Activated naive CD8-positive, alpha-beta T cell treated with anti-CD3 and anti-CD28 coated beads for 36 hours (primary cell): ENCODE measurements around the gene C17orf75. TPM values are rescaled to one million over a fixed set of nuclear protein-coding genes. Genes with fewer than 3 reads are reported as not detected.

Experiments
- DNase-seq: peaks from one replicate; pipeline ENCODE4 v3.0.0; 2021
- H3K27ac Mint-ChIP-seq: one replicate; pipeline ENCODE4 v1.8.0; 2022; ENCODE audit warnings: mild to moderate bottlenecking, moderate library complexity, mixed read lengths
- H3K27me3 Mint-ChIP-seq: one replicate; pipeline ENCODE4 v1.8.0; 2022; ENCODE audit warnings: mild to moderate bottlenecking, mixed read lengths
- H3K36me3 Mint-ChIP-seq: one replicate; pipeline ENCODE4 v1.8.0; 2021; ENCODE audit warnings: mild to moderate bottlenecking, mixed read lengths
- H3K4me1 Mint-ChIP-seq: one replicate; pipeline ENCODE4 v1.8.0; 2021; ENCODE audit warnings: mixed read lengths
- H3K4me3 Mint-ChIP-seq: one replicate; pipeline ENCODE4 v1.8.0; 2022; ENCODE audit warnings: mild to moderate bottlenecking, moderate library complexity, mixed read lengths
- H3K9me3 Mint-ChIP-seq: one replicate; pipeline ENCODE4 v1.8.0; 2022; ENCODE audit warnings: mixed read lengths
- total RNA-seq, 2 experiments: library from RNA; stranded (reverse); gene quantifications; one replicate each; pipeline ENCODE4 v1.2.3, GENCODE V29; 2021

Gene C17orf75
- total RNA-seq, 2 experiments from 2014 or later: 31.0 to 36.7 TPM

GRCh38 chr17:32302860-32303649 is 38.9 kb downstream of the C17orf75 start:
- Mint-ChIP-seq H3K4me1 (no peaks in the 10 kb centered on the region), H3K27ac (no peak overlapping the region), H3K9me3 (no peaks in the 10 kb centered on the region), H3K36me3 (no peaks in the 10 kb centered on the region), H3K4me3 (no peak overlapping the region), H3K27me3 (no peaks in the 10 kb centered on the region)
- DNase-seq: no peak

DNA sequence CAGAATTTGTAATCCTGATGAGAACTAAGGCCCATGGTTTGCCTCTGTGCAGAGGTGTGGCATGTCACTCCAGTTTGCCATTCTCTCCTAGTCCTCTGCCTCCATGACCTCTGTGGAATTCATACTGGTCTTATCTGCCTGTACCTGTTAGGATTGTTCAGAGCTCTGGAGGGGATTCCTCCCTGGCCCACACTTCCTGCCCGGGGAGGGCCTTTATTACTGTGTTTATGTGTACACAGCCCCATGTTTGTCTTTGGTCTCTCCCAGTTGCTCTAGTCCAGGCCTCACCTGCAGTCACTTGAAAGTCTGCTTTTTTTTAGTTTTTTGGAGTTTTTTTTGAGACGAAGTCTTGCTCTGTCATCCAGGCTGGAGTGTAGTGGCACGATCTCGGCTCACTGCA is 39.9 kb downstream of the C17orf75 start:
- Mint-ChIP-seq H3K4me3 (no peak overlapping the region), H3K9me3 (no peaks in the 10 kb centered on the region), H3K27ac (no peak overlapping the region), H3K27me3 (no peaks in the 10 kb centered on the region), H3K36me3 (no peaks in the 10 kb centered on the region), H3K4me1 (no peaks in the 10 kb centered on the region)
- DNase-seq: no peak

- no peak for DNase-seq
- no peak overlapping the region for H3K4me3 Mint-ChIP-seq
- no peaks in the 10 kb centered on the region for H3K4me1 Mint-ChIP-seq
- H3K27ac Mint-ChIP-seq: no peak overlapping the region
- H3K27me3 Mint-ChIP-seq: no peaks in the 10 kb centered on the region
- no peaks in the 10 kb centered on the region for H3K9me3 Mint-ChIP-seq
- H3K36me3 Mint-ChIP-seq: no peaks in the 10 kb centered on the region
Observed at GRCh38 chr17:32299580-32300164, 42.3 kb downstream of the C17orf75 start.

- H3K27ac Mint-ChIP-seq: no peak overlapping the region
- DNase-seq: no peak
- H3K36me3 Mint-ChIP-seq: no peaks in the 10 kb centered on the region
- no peaks in the 10 kb centered on the region for H3K4me1 Mint-ChIP-seq
- no peaks in the 10 kb centered on the region for H3K9me3 Mint-ChIP-seq
- no peak overlapping the region for H3K4me3 Mint-ChIP-seq
- H3K27me3 Mint-ChIP-seq: no peaks in the 10 kb centered on the region
Observed at GRCh38 chr17:32298721-32299579, 43.0 kb downstream of the C17orf75 start.

- no peaks in the 10 kb centered on the region for H3K4me1 Mint-ChIP-seq
- H3K36me3 Mint-ChIP-seq: no peaks in the 10 kb centered on the region
Observed at GRCh38 chr17:32298298-32298697, 43.7 kb downstream of the C17orf75 start.

DNA sequence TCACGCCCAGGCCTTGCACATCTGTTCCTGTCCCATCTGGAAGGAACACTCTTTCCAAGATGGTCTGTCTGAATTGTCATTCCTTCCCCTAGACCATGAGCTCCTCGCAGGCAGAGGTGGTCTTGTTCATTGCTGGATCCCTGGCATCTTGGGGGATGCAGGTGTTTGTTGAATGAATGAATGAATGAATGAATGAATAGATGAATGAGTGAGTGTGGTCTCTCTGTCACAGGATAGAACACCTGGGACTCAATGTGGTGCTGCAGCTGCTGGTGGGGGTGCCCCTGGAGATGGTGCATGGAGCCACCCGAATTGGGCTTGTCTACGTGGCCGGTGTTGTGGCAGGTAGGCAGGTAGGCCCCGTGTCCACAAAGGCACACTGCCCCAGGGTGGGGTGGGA is 44.1 kb downstream of the C17orf75 start:
- Mint-ChIP-seq H3K27ac (no peak overlapping the region), H3K27me3 (no peaks in the 10 kb centered on the region), H3K9me3 (no peaks in the 10 kb centered on the region)

More at GRCh38 chr17:32298298-32298697, 43.7 kb downstream of the C17orf75 start:
- Mint-ChIP-seq H3K27me3 (no peaks in the 10 kb centered on the region), H3K4me3 (no peak overlapping the region), H3K27ac (no peak overlapping the region), H3K9me3 (no peaks in the 10 kb centered on the region)
- no peak for DNase-seq

GRCh38 chr17:32297424-32297823 is 44.5 kb downstream of the C17orf75 start:
- H3K27me3 Mint-ChIP-seq: no peaks in the 10 kb centered on the region
- H3K4me1 Mint-ChIP-seq: no peaks in the 10 kb centered on the region
- no peaks in the 10 kb centered on the region for H3K9me3 Mint-ChIP-seq
- no peak overlapping the region for H3K4me3 Mint-ChIP-seq
- no peak for DNase-seq
- no peaks in the 10 kb centered on the region for H3K36me3 Mint-ChIP-seq
- H3K27ac Mint-ChIP-seq: no peak overlapping the region

More for the DNA sequence above, 44.1 kb downstream of the C17orf75 start:
- Mint-ChIP-seq H3K4me3 (no peak overlapping the region), H3K36me3 (no peaks in the 10 kb centered on the region), H3K4me1 (no peaks in the 10 kb centered on the region)
- DNase-seq: no peak

- H3K4me3 Mint-ChIP-seq: no peak overlapping the region
- peaks cover 6% of the 10 kb centered on the region for H3K27me3 Mint-ChIP-seq
- H3K9me3 Mint-ChIP-seq: no peaks in the 10 kb centered on the region
- H3K4me1 Mint-ChIP-seq: no peaks in the 10 kb centered on the region
- H3K27ac Mint-ChIP-seq: no peak overlapping the region
- H3K36me3 Mint-ChIP-seq: no peaks in the 10 kb centered on the region
- DNase-seq: no peak
Observed at GRCh38 chr17:32292094-32292493, 49.9 kb downstream of the C17orf75 start.

DNA sequence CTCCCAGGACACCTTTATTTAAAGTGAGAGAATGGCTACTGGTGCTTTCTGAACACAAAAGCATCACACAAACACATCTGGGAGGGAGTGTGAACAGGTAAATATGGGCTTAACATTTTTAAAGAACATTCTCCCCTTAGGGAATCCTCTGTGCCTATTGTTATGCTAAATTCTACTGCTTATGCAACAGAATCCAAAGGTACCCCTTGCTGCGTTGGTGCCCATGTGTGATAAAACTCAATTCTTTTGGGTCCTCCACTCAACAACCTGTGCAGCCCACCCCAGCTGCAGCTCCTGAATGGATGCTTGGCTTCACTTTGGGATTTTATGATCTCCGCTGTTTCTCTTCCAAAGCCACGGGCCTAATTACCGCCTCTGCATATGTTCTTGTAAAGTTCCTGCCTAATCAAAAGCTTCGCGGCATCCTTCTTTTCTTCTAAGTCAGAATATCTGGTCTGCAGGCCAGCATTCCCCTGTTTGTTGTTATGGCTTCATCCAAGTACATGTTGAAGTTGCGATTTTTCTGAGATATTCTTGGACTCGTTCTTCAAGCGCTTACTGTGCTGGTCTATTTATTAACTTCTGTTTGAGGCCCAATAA is 52.4 kb downstream of the C17orf75 start:
- no peak overlapping the region for H3K27ac Mint-ChIP-seq
- peaks cover 6% of the 10 kb centered on the region for H3K27me3 Mint-ChIP-seq
- H3K4me1 Mint-ChIP-seq: no peaks in the 10 kb centered on the region
- H3K4me3 Mint-ChIP-seq: no peak overlapping the region
- H3K9me3 Mint-ChIP-seq: no peaks in the 10 kb centered on the region
- no peaks in the 10 kb centered on the region for H3K36me3 Mint-ChIP-seq
- no peak for DNase-seq

DNA sequence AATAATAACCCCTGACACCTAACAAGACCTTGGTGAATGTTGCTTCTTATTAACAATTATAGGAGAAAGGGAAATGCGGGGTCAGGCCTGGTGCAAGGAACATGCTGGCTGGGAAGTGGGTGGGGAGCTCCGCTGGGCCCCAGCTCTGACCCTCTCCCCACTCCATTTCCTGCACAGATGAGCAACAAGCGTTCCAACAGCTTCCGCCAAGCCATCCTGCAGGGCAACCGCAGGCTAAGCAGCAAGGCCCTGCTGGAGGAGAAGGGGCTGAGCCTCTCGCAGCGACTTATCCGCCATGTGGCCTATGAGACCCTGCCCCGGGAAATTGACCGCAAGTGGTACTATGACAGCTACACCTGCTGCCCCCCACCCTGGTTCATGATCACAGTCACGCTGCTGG is 53.4 kb downstream of the C17orf75 start:
- no peaks in the 10 kb centered on the region for H3K4me1 Mint-ChIP-seq
- DNase-seq: no peak
- no peaks in the 10 kb centered on the region for H3K36me3 Mint-ChIP-seq
- no peak overlapping the region for H3K4me3 Mint-ChIP-seq
- no peaks in the 10 kb centered on the region for H3K9me3 Mint-ChIP-seq
- H3K27ac Mint-ChIP-seq: no peak overlapping the region
- H3K27me3 Mint-ChIP-seq: peaks cover 13% of the 10 kb centered on the region

DNA sequence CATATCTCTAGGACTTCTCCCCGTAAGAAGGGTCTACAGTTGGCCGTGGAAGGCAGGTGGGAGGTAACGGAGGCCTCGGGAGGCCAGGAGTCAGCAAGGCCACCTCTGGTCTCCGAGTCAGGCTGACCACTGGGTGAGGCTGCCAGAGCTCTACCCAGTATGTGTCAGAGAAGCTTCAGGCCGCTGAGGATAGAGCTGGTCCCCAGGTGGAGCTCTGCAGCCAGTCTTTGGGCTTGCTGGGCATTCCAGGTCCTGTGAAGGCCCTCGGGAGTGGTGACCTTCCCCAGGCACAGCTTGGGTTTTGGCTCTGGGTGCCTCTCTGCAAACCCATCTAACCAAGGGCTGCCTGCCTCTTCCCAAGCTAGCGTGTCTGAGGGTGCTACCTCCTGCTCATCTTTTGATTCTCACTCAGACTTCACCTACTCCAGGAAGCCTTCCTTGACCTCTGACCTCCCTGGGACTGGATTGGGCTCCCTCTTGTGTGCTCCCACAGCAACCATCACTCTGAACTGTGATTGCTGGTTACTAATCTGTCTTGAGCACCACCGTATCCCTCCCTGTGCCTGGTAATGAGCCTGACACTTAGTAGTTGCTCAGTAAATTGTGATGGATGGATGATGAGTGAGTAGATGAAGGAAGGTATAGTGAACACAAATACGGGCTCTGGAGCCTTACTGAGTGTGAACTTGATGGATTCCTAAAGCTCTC is 54.0 kb downstream of the C17orf75 start:
- DNase-seq: no peak
- Mint-ChIP-seq H3K4me1 (no peaks in the 10 kb centered on the region), H3K9me3 (no peaks in the 10 kb centered on the region), H3K27ac (no peak overlapping the region), H3K4me3 (no peak overlapping the region), H3K36me3 (no peaks in the 10 kb centered on the region), H3K27me3 (peaks cover 14% of the 10 kb centered on the region)

GRCh38 chr17:32286518-32286900 is 55.5 kb downstream of the C17orf75 start:
- no peak for DNase-seq
- Mint-ChIP-seq H3K36me3 (no peaks in the 10 kb centered on the region), H3K27me3 (peaks cover 14% of the 10 kb centered on the region), H3K4me1 (no peaks in the 10 kb centered on the region), H3K27ac (no peak overlapping the region), H3K9me3 (no peaks in the 10 kb centered on the region), H3K4me3 (no peak overlapping the region)

- Mint-ChIP-seq H3K4me3 (no peak overlapping the region), H3K27ac (no peak overlapping the region), H3K9me3 (no peaks in the 10 kb centered on the region), H3K27me3 (peaks cover 14% of the 10 kb centered on the region), H3K36me3 (no peaks in the 10 kb centered on the region), H3K4me1 (no peaks in the 10 kb centered on the region)
- DNase-seq: no peak
Observed at GRCh38 chr17:32285746-32286517, 56.0 kb downstream of the C17orf75 start.

DNA sequence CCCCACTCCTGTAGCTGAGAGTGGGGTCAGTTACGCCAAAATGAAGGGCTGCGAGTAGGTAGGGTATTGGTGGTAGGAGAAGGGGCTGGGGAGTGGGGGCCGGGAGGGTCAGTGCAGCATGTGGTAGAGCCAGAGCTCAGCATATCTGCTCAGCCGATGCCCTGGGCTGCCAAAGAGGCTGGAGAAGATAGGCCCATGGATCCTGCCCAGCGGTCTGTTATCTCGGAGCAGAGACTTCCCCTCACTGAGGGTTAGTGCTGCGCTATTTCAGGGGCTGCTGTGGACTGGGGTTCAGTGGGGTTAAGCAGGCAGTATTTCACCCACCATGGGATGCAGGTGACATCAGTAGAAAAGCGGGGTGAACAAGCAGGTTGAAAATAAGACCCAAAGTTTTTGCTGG is 56.7 kb downstream of the C17orf75 start:
- DNase-seq: no peak
- Mint-ChIP-seq H3K9me3 (no peaks in the 10 kb centered on the region), H3K4me3 (no peak overlapping the region), H3K36me3 (no peaks in the 10 kb centered on the region), H3K27ac (no peak overlapping the region), H3K4me1 (no peaks in the 10 kb centered on the region), H3K27me3 (peaks cover 14% of the 10 kb centered on the region)
